DOHH2 (cell line): ENCODE measurements around the gene MYOC.

Source experiments
- CTCF ChIP-seq: fragments of 200-600 bp; sonication (generic); IDR thresholded peaks from one replicate; pipeline ENCODE4 v1.5.1; 2014; ENCODE audit warnings: antibody characterized with exemption, mild to moderate bottlenecking, low read depth, low read length; ENCODE audit not compliant: poor library complexity, severe bottlenecking
- EZH2phosphoT487 ChIP-seq: fragments of 200-600 bp; sonication (generic); IDR thresholded peaks from 2 replicates; pipeline ENCODE4 v1.6.1; 2017; ENCODE audit warnings: borderline replicate concordance, mild to moderate bottlenecking, antibody characterized with exemption, low read length, moderate library complexity, mixed read lengths

- TF ChIP-seq CTCF (no peak), EZH2phosphoT487 (no peak)
These were observed 8.7 kb upstream of the MYOC start for GRCh38 chr1:171661076-171661650.
